ENCODE data around the gene CD200R1L. TPM values are rescaled to one million over a fixed set of nuclear protein-coding genes. Genes with fewer than 3 reads are reported as not detected.

The CD200R1L gene
- total and polyA plus RNA-seq, 3 experiments from 2014 or later: not detected

DNA sequence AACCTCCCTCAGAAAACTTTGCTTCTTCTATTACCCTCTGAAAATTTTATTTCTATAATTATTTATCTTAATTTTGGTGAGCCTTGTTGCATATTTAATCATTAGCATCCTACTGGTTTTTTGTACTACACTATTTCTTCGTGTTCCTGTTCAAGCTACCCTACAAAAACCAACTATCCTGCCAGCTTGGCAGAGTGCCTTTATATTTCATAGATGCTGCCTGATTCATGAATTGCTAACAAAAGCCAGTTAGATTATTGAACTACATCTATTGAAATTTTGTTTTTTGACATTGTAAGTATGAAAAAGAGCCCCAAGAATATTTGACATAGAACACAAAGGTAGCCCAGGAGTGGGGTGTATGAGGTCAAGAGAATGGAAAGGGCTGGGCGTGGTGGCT, 78.9 kb downstream of the CD200R1L start:
- H3K4me3 Mint-ChIP-seq: no peak overlapping the region
- H3K36me3 ChIP-seq (ENCODE audit: insufficient read depth, low read length): no peaks in the 10 kb centered on the region
- H3K27me3 Mint-ChIP-seq: peaks cover 0 to 3% of the 10 kb centered on the region in 2 donors
- H3K4me1 ChIP-seq (ENCODE audit: insufficient read depth, low read length): no peaks in the 10 kb centered on the region
- POLR2A ChIA-PET: no interaction called here
- H3K9me3 Mint-ChIP-seq: no peaks in the 10 kb centered on the region
- H3K27ac ChIP-seq (ENCODE audit: low read depth, low read length): no peak overlapping the region
- no peaks in the 10 kb centered on the region for H3K36me3 Mint-ChIP-seq
- DNase-seq: no peak
- H3K9me3 ChIP-seq (ENCODE audit: low read length): no peaks in the 10 kb centered on the region
- H3K27me3 ChIP-seq (ENCODE audit: insufficient read depth, low read length, poor library complexity, severe bottlenecking): no peaks in the 10 kb centered on the region
- peaks cover 12 to 26% (median 21%) of the 10 kb centered on the region in 3 donors for H3K4me1 Mint-ChIP-seq
- H3K4me3 ChIP-seq (ENCODE audit: low read length): no peak overlapping the region
- CTCF ChIA-PET: no interaction called here
- no peak overlapping the region for H3K27ac Mint-ChIP-seq

DNA sequence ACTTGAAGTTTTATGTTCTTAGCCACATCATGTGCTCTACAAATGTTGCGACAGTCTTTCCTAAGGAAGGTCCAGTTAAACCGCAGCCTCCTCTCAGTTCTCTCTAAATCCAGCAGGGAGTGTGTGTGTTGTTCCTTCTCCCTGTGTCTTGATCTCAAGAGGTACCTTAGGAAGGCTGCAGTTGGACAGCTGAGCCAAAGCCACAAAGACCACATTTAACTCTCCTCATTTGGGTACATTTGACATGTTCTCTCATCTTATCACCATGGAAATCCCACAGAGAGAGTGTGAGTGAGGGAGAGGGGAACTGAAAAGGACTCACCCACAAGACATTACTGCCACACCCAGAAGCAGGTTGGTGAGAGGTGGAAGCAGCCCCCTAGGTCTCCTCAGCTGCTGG, 79.5 kb downstream of the CD200R1L start:
- H3K27me3 Mint-ChIP-seq: peaks cover 0 to 3% of the 10 kb centered on the region in 2 donors
- POLR2A ChIA-PET: no interaction called here
- Histone ChIP-seq H3K36me3 (ENCODE audit: insufficient read depth, low read length) (no peaks in the 10 kb centered on the region), H3K9me3 (ENCODE audit: low read length) (no peaks in the 10 kb centered on the region), H3K4me3 (ENCODE audit: low read length) (no peak overlapping the region), H3K27ac (ENCODE audit: low read depth, low read length) (no peak overlapping the region), H3K27me3 (ENCODE audit: insufficient read depth, low read length, poor library complexity, severe bottlenecking) (no peaks in the 10 kb centered on the region), H3K4me1 (ENCODE audit: insufficient read depth, low read length) (no peaks in the 10 kb centered on the region)
- no peak for DNase-seq
- no peak overlapping the region for H3K4me3 Mint-ChIP-seq
- H3K4me1 Mint-ChIP-seq: peaks cover 7 to 20% (median 15%) of the 10 kb centered on the region in 3 donors
- H3K36me3 Mint-ChIP-seq: no peaks in the 10 kb centered on the region
- no peaks in the 10 kb centered on the region for H3K9me3 Mint-ChIP-seq
- H3K27ac Mint-ChIP-seq: no peak overlapping the region
- CTCF ChIA-PET: interaction anchor here (1.1 kb wide), 1 partner anchor 29 kb away, joined by 3 read pairs; no protein-coding TSS in a partner anchor

Other genes starting within 250 kb of the CD200R1L start
- gene CCDC80, start 205.7 kb downstream of the CD200R1L start, total RNA-seq: not detected
- gene CCDC80, start 205.7 kb downstream of the CD200R1L start, polyA plus RNA-seq: 0.02 TPM
- 1 to 10 TPM; 3.5 TPM for gene CD200R1, start 128.2 kb upstream of the CD200R1L start, total RNA-seq
- 14.3 TPM for gene CD200R1, start 128.2 kb upstream of the CD200R1L start, polyA plus RNA-seq
- gene GTPBP8, start 144.1 kb upstream of the CD200R1L start, total RNA-seq: 10 to 100 TPM; 29.3 to 29.4 TPM
- 23.9 TPM for gene GTPBP8, start 144.1 kb upstream of the CD200R1L start, polyA plus RNA-seq

All from CD8-positive, alpha-beta memory T cell (primary cell).